H1 (cell line): Measurements from ENCODE around the gene AGBL1. TPM values are rescaled to one million over a fixed set of nuclear protein-coding genes. Genes with fewer than 3 reads are reported as not detected.

Source experiments
- BCL11A ChIP-seq, 2 experiments: IDR thresholded peaks; one replicate each; pipeline ENCODE4 v1.6.1; 2011; ENCODE audit warnings: low read depth in 2 of 2, low read length in 2 of 2, mild to moderate bottlenecking in 2 of 2
- CHD7 ChIP-seq: fragments of 300-600 bp; sonication (generic); IDR thresholded peaks from 2 replicates; pipeline ENCODE4 v1.7.1; 2012; ENCODE audit warnings: low read length, moderate library complexity, mild to moderate bottlenecking, inconsistent platforms; ENCODE audit not compliant: insufficient replicate concordance
- CREB1 ChIP-seq: IDR thresholded peaks from 2 replicates; pipeline ENCODE4 v1.6.1; 2012; ENCODE audit warnings: inconsistent platforms
- EGR1 ChIP-seq: IDR thresholded peaks from 2 replicates; pipeline ENCODE4 v1.6.1; 2011; ENCODE audit warnings: low read depth, low read length, borderline replicate concordance
- POLR2A ChIP-seq, 2 experiments: IDR thresholded peaks; 1 replicate in 1 of 2; 2 replicates in 1 of 2; pipeline ENCODE4 v1.6.1; 2011; ENCODE audit warnings: low read depth in 2 of 2, low read length in 2 of 2, mild to moderate bottlenecking in 2 of 2; ENCODE audit errors: control extremely low read depth in 1 of 2
- RXRA ChIP-seq: IDR thresholded peaks from 2 replicates; pipeline ENCODE4 v1.6.1; 2011; ENCODE audit warnings: low read depth, mild to moderate bottlenecking, low read length, moderate library complexity; ENCODE audit not compliant: insufficient read depth
- SP1 ChIP-seq: IDR thresholded peaks from 2 replicates; pipeline ENCODE4 v1.6.1; 2011; ENCODE audit warnings: low read depth, low read length
- TCF12 ChIP-seq: IDR thresholded peaks from 2 replicates; pipeline ENCODE4 v1.6.1; 2011; ENCODE audit warnings: low read depth, mild to moderate bottlenecking, low read length
- polyA plus RNA-seq, 7 experiments: library from polyadenylated mRNA; depleted of rRNA in 3 of 7; stranded (reverse) in 5 of 7; unstranded in 2 of 7; fragments of >200 nt in 5 of 7; fragments of 200-250 nt in 2 of 7; gene quantifications; 1 replicate in 5 of 7; 2 replicates in 1 of 7; 4 replicates in 1 of 7; pipeline versions ENCODE4 v1.2.1 to v1.2.3, GENCODE V29; 2011 to 2013; ENCODE audit warnings: missing spikeins in 2 of 7, mixed read lengths in 2 of 7
- total RNA-seq: library from RNA; stranded (reverse); fragmentation: NEBNext Ultra II Directional; extraction: Animal tissue kit (Norgen Biotek cat#: 25700); gene quantifications from 2 replicates; pipeline ENCODE4 v1.2.1, GENCODE V29; 2021
- TF ChIP-seq, protein P1 (sequence below): IDR thresholded peaks from 2 replicates; pipeline ENCODE4 v1.6.1; 2012; ENCODE audit warnings: inconsistent platforms

The AGBL1 gene
- total and polyA plus RNA-seq, 2 of the 8 experiments (the other 6 are each of a cell fraction or from before 2014, with no cell fraction given): not detected

- no peak for TF ChIP-seq CREB1
- no peak for TF ChIP-seq RXRA
- no peak for TF ChIP-seq BCL11A (IDR thresholded peaks at IDR 0.05; ENCODE audit: low read depth in 2 of 2, low read length in 2 of 2)
- no peak for TF ChIP-seq POLR2A (IDR thresholded peaks at IDR 0.05; ENCODE audit: control extremely low read depth in 1 of 2, low read depth in 2 of 2, low read length in 2 of 2)
- TF ChIP-seq TCF12: no peak
- TF ChIP-seq CHD7: no peak
- TF ChIP-seq SP1: no peak
- TF ChIP-seq, protein P1, sequence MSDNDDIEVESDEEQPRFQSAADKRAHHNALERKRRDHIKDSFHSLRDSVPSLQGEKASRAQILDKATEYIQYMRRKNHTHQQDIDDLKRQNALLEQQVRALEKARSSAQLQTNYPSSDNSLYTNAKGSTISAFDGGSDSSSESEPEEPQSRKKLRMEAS: no peak
- TF ChIP-seq EGR1: no peak
Observed at GRCh38 chr15:86663304-86663703, 583.6 kb downstream of the AGBL1 start (continued).
